Measurements from ENCODE around the gene SUN2.

The SUN2 gene

GRCh38 chr22:38706901-38707195 is 49.0 kb downstream of the SUN2 start:
- TF ChIP-seq, protein P1, sequence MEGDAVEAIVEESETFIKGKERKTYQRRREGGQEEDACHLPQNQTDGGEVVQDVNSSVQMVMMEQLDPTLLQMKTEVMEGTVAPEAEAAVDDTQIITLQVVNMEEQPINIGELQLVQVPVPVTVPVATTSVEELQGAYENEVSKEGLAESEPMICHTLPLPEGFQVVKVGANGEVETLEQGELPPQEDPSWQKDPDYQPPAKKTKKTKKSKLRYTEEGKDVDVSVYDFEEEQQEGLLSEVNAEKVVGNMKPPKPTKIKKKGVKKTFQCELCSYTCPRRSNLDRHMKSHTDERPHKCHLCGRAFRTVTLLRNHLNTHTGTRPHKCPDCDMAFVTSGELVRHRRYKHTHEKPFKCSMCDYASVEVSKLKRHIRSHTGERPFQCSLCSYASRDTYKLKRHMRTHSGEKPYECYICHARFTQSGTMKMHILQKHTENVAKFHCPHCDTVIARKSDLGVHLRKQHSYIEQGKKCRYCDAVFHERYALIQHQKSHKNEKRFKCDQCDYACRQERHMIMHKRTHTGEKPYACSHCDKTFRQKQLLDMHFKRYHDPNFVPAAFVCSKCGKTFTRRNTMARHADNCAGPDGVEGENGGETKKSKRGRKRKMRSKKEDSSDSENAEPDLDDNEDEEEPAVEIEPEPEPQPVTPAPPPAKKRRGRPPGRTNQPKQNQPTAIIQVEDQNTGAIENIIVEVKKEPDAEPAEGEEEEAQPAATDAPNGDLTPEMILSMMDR (IDR thresholded peaks at IDR 0.05; ENCODE audit: low read depth, low read length, missing control alignments): no peak
- H3K4me3 ChIP-seq (replicated peaks; ENCODE audit: low read depth, low read length): peak overlapping the region; percentile 61
- no peak for DNase-seq (ENCODE audit: extremely low read depth, low read depth)

- peak overlapping the region; percentile 61 for H3K4me3 ChIP-seq (replicated peaks; ENCODE audit: low read depth, low read length)
- DNase-seq (ENCODE audit: extremely low read depth, low read depth): no peak
- TF ChIP-seq, protein P1 (IDR thresholded peaks at IDR 0.05; ENCODE audit: low read depth, low read length, missing control alignments): no peak
Measured at GRCh38 chr22:38706101-38706900, 49.5 kb downstream of the SUN2 start.

DNA sequence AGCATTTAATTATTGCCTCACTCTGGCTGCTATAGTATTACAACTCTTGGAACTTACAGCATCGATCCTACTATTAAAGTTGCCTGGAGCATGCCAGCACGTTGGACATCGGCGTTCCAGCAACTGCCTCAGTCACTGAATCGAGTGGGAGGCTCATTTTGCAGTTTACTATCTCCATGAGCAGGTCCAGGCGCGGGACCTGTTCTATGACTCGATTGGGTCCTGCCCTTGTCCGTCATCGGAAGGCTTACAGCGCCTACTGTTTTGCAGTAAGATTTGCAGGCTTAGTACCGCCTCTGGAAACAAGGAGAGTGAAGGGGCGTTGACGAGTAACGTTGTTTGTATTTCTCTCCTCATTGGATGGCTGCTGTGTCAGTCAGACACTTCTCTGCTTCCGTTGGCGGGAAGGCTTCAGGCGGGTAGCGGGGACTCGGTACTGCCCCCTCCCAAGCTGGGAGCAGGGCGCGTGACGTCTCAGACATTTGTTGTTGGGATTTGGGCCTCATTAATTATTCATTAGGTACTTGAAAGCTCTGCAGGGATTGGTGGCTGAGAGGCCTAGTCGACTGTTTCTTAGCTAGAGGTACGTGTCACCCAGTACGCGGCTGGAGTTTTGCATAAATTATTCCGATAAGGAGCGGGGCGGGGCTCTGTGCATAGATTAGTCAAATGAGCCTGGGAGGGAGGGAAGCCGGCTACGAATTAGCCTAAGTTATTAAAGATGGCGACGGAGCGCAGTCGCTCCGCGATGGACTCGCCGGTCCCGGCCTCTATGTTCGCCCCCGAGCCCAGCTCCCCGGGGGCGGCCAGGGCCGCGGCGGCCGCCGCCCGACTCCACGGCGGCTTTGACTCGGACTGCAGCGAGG is 50.3 kb downstream of the SUN2 start, which contains the start of gene GTPBP1:
GTPBP1 (plus strand) TSS at position 710 of the 866 bp plus-strand sequence; CDS start at position 722, 12 bp downstream.
- H3K4me3 ChIP-seq (replicated peaks; ENCODE audit: low read depth, low read length): peak within 1 kb of the TSS; percentile 61
- TF ChIP-seq, protein P1 (IDR thresholded peaks at IDR 0.05; ENCODE audit: low read depth, low read length, missing control alignments): no peak
- DNase-seq (ENCODE audit: extremely low read depth, low read depth): peak; percentile 100

DNA sequence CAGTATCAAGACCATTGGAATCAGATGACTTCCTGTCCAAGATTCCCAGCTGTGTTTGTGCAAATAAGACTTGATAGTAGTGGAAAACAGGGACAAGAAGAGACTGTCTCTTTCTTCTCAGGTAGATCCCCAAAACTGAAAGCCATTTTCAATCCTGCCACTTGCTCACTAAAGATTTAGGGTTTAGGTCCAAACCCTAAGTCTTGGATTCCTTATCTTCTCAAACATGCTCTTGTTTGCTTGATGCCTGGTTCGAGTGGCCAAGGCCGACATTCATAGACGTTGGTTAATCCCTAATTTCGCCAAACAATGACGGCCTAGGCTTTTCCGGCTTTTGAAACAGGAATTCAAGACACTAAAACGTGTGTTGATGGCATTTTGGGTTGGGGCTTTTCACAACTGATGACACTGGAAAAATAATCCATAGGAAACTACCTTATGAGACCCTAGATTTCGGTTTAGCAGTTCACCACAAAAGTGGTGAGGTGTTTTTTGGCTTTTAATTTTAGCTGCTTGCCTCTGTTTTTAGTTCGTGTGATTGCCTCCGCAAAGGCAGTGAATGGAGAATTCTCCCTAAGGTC is 51.1 kb downstream of the SUN2 start:
- no peak for DNase-seq (ENCODE audit: extremely low read depth, low read depth)
- peak overlapping the region; percentile 33 for H3K4me3 ChIP-seq (replicated peaks; ENCODE audit: low read depth, low read length)
- TF ChIP-seq, protein P1 (IDR thresholded peaks at IDR 0.05; ENCODE audit: low read depth, low read length, missing control alignments): no peak

DNA sequence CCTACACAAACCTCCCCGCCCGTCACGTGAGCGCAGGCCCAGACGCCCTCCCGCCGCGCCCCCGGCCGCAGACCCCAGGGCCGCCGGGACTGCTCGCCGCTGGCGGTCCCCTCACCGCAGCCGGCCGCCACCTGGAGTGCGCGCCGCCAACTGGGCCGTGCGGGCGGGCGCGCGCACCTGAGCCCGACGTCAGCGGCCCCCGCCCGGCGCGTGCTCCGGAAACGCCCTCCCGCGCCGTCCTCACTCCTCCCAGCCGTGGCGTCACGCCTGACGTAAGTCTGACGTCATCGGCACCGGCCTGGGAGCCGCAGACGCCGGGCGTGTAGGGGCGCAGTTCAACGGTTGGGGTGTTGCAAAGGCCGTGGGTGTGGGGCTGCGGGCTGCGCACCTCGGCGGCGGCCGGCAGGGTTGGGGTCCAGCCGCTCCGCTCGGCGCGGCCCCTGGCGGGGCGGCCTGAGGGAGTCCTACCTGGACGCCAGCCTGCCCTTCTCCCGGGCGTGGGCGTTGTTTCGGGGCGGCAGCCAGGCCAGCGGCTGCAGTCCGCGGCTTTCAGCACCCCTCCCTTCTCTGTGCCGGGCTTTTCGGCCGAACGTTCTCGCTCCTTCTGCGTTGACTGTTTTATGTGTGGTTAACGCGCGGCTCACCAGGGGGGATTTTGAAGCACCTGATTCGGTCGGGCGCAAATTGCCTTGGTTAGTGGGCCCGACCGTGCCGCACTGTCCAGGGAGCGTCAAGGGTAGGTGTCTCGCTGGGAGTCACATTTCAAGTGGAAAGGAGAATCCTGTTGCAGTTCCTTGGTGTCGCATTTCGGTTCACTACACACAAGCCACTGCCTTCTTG is 54.8 kb downstream of the SUN2 start, which contains the start of gene JOSD1:
JOSD1 (minus strand) TSS at position 155 of the 840 bp plus-strand sequence. CDS start 956 bp downstream, outside the sequence.
- peak; percentile 59 for DNase-seq (ENCODE audit: extremely low read depth, low read depth)
- H3K4me3 ChIP-seq (replicated peaks; ENCODE audit: low read depth, low read length): peak within 1 kb of the TSS; percentile 82

More for the DNA sequence above, 54.8 kb downstream of the SUN2 start, which contains the start of gene JOSD1:
- TF ChIP-seq, protein P1 (IDR thresholded peaks at IDR 0.05; ENCODE audit: low read depth, low read length, missing control alignments): no peak

Measured in HFF-Myc (cell line).